Liver (tissue), 9 donors: ENCODE measurements around the gene POU2F3. TPM values are rescaled to one million over a fixed set of nuclear protein-coding genes. Genes with fewer than 3 reads are reported as not detected.

Experiments used
- DNase-seq: peaks from one replicate; pipeline ENCODE4 v3.0.0-alpha.2; 2017; ENCODE audit warnings: low spot score
- H3K27ac ChIP-seq, 2 donors: one replicate each; pipeline ENCODE4 v1.7.0; 2013; ENCODE audit warnings: inconsistent platforms in 2 of 2, low read length in 2 of 2, control low read depth in 1 of 2, low read depth in 1 of 2, mild to moderate bottlenecking in 1 of 2
- H3K27me3 ChIP-seq, 4 donors: one replicate each; pipeline versions ENCODE4 v1.6.1 to v1.7.0; 2013; ENCODE audit warnings: low read length in 3 of 4, inconsistent platforms in 1 of 4, mild to moderate bottlenecking in 1 of 4, moderate library complexity in 1 of 4; ENCODE audit not compliant: control insufficient read depth in 4 of 4, insufficient read depth in 4 of 4
- H3K36me3 ChIP-seq, 4 donors: one replicate each; pipeline versions ENCODE4 v1.6.1 to v1.7.0; 2013; ENCODE audit warnings: low read length in 3 of 4, mild to moderate bottlenecking in 3 of 4, low read depth in 1 of 4, moderate library complexity in 1 of 4; ENCODE audit not compliant: control insufficient read depth in 4 of 4, insufficient read depth in 3 of 4
- H3K4me1 ChIP-seq, 4 donors: one replicate each; pipeline versions ENCODE4 v1.6.1 to v1.7.0; 2013; ENCODE audit warnings: low read length in 3 of 4, mild to moderate bottlenecking in 3 of 4, moderate library complexity in 1 of 4; ENCODE audit not compliant: control insufficient read depth in 4 of 4, insufficient read depth in 4 of 4
- H3K4me3 ChIP-seq, 3 donors: one replicate each; pipeline versions ENCODE4 v1.6.1 to v1.7.0; 2013; ENCODE audit warnings: low read length in 3 of 3, control low read depth in 1 of 3, low read depth in 1 of 3, mild to moderate bottlenecking in 1 of 3
- H3K9ac ChIP-seq, 2 donors: one replicate each; pipeline ENCODE4 v1.7.0; 2013; ENCODE audit warnings: low read length in 2 of 2, mild to moderate bottlenecking in 2 of 2, moderate library complexity in 2 of 2, control low read depth in 1 of 2, low read depth in 1 of 2
- H3K9me3 ChIP-seq, 4 donors: one replicate each; pipeline versions ENCODE4 v1.6.1 to v1.7.0; 2013; ENCODE audit warnings: low read length in 3 of 4; ENCODE audit not compliant: control insufficient read depth in 4 of 4
- ATF3 ChIP-seq: IDR thresholded peaks from 2 replicates; pipeline ENCODE4 v1.6.1; 2016; ENCODE audit warnings: antibody characterized with exemption
- EGR1 ChIP-seq, 2 donors: IDR thresholded peaks; 2 replicates each; pipeline ENCODE4 v1.6.1; 2016 to 2018; ENCODE audit warnings: antibody characterized with exemption in 2 of 2, low read depth in 2 of 2
- FOXA1 ChIP-seq: IDR thresholded peaks from 2 replicates; pipeline ENCODE4 v1.6.1; 2016; ENCODE audit warnings: antibody characterized with exemption
- GABPA ChIP-seq, 2 donors: IDR thresholded peaks in 1 of 2; conservative IDR thresholded peaks in 1 of 2; 2 replicates each; pipeline ENCODE4 v1.6.1; 2016; ENCODE audit warnings: antibody characterized with exemption in 2 of 2, mild to moderate bottlenecking in 1 of 2, moderate library complexity in 1 of 2
- HNF4A ChIP-seq, 2 donors: conservative IDR thresholded peaks; 2 replicates each; pipeline ENCODE4 v1.6.1; 2016; ENCODE audit warnings: antibody characterized with exemption in 2 of 2, mild to moderate bottlenecking in 2 of 2
- HNF4G ChIP-seq: IDR thresholded peaks from 2 replicates; pipeline ENCODE4 v1.6.1; 2016; ENCODE audit warnings: antibody characterized with exemption
- MAX ChIP-seq: IDR thresholded peaks from 2 replicates; pipeline ENCODE4 v1.6.1; 2016; ENCODE audit warnings: antibody characterized with exemption
- NR2F2 ChIP-seq: IDR thresholded peaks from 2 replicates; pipeline ENCODE4 v1.6.1; 2016; ENCODE audit warnings: antibody characterized with exemption
- RAD21 ChIP-seq, 2 donors: IDR thresholded peaks; 2 replicates each; pipeline ENCODE4 v1.6.1; 2016; ENCODE audit warnings: antibody characterized with exemption in 2 of 2, mild to moderate bottlenecking in 2 of 2
- REST ChIP-seq: IDR thresholded peaks from 2 replicates; pipeline ENCODE4 v1.6.1; 2016; ENCODE audit warnings: antibody characterized with exemption, mild to moderate bottlenecking
- SP1 ChIP-seq: IDR thresholded peaks from 2 replicates; pipeline ENCODE4 v1.6.1; 2018; ENCODE audit warnings: antibody characterized with exemption, mild to moderate bottlenecking
- YY1 ChIP-seq: IDR thresholded peaks from 2 replicates; pipeline ENCODE4 v1.6.1; 2016; ENCODE audit warnings: antibody characterized with exemption, mild to moderate bottlenecking
- WGBS: extraction: QIAGEN DNeasy Blood & Tissue Kit; methylation state at CpG from one replicate; pipeline ENCODE4 v1.1.7; 2013; 5-methylcytosine and 5-hydroxymethylcytosine counted together
- polyA plus RNA-seq, 2 donors: library from polyadenylated mRNA; stranded (reverse) in 1 of 2; unstranded in 1 of 2; fragments of 200-250 nt in 1 of 2; fragments of >200 nt in 1 of 2; fragmentation: Nextera tagmentation in 1 of 2; extraction: Ambion mirVana in 1 of 2; gene quantifications; one replicate each; pipeline versions ENCODE4 v1.2.1 to v1.2.3, GENCODE V29; 2013 to 2015
- total RNA-seq, 2 donors: library from RNA; depleted of rRNA; stranded (reverse); fragments of >200 nt; gene quantifications; one replicate each; pipeline ENCODE4 v1.2.3, GENCODE V29; 2014
- donor health status: healthy.
- donor health status: healthy.
- donor health status: healthy.
- donor health status: healthy.
- donor health status: healthy.

POU2F3 gene
- total and polyA plus RNA-seq, 4 donors = not detected

GRCh38 chr11:120304526-120304925 is 64.6 kb downstream of the POU2F3 start (continued):
- TF ChIP-seq REST (no peak), RAD21 (IDR thresholded peaks at IDR 0.05) (no peak), SP1 (no peak), EGR1 (IDR thresholded peaks at IDR 0.05; ENCODE audit: low read depth in 2 of 2) (no peak)

- Histone ChIP-seq H3K9ac (no peak overlapping the region), H3K27me3 (no peaks in the 10 kb centered on the region), H3K9me3 (no peaks in the 10 kb centered on the region), H3K4me3 (no peak overlapping the region), H3K27ac (no peak overlapping the region), H3K36me3 (no peaks in the 10 kb centered on the region), H3K4me1 (peaks cover 0 to 4% (median 2%) of the 10 kb centered on the region in 4 donors)
- 79% methylated on average over 12 of the region's 12 CpGs for WGBS
- no peak for DNase-seq
- TF ChIP-seq NR2F2 (no peak), GABPA (IDR thresholded peaks at IDR 0.05 in 1 of 2, conservative IDR thresholded peaks at IDR 0.05 in 1 of 2) (no peak), RAD21 (IDR thresholded peaks at IDR 0.05) (no peak), HNF4G (no peak), EGR1 (IDR thresholded peaks at IDR 0.05; ENCODE audit: low read depth in 2 of 2) (no peak), SP1 (no peak), FOXA1 (no peak), YY1 (no peak), REST (no peak), MAX (no peak), HNF4A (conservative IDR thresholded peaks at IDR 0.05) (no peak), ATF3 (no peak)
Observed at GRCh38 chr11:120305286-120305685, 65.3 kb downstream of the POU2F3 start.
